SU-DHL-6 (cell line): Measurements from ENCODE around the gene IFNL1.

ENCODE experiments used
- H2AFZ ChIP-seq: fragments of 200-600 bp; sonication (generic); 2 replicates; pipeline ENCODE4 v1.6.1; 2014; ENCODE audit warnings: low read depth, mild to moderate bottlenecking, moderate library complexity, mixed read lengths, antibody characterized with exemption, low read length; ENCODE audit not compliant: severe bottlenecking
- H3F3A ChIP-seq: fragments of 200-600 bp; shearing (Covaris generic); 2 replicates; pipeline ENCODE4 v1.6.0; 2016; ENCODE audit warnings: antibody characterized with exemption, mild to moderate bottlenecking; ENCODE audit not compliant: insufficient read depth
- H3K27ac ChIP-seq: fragments of 200-600 bp; sonication (generic); 2 replicates; pipeline ENCODE4 v1.5.1; 2016; ENCODE audit warnings: low read depth, mild to moderate bottlenecking, low read length, moderate library complexity, mixed read lengths
- H3K27me3 ChIP-seq: fragments of 200-600 bp; sonication (generic), shearing (Covaris generic); 2 replicates; pipeline ENCODE4 v1.6.0; 2014; ENCODE audit warnings: mild to moderate bottlenecking, low read length
- H3K36me3 ChIP-seq: fragments of 200-600 bp; sonication (generic); 2 replicates; pipeline ENCODE4 v1.6.1; 2014; ENCODE audit warnings: mild to moderate bottlenecking, low read length, mixed read lengths
- H3K4me2 ChIP-seq: fragments of 300-600, 200-600 bp; shearing (Covaris generic), sonication (generic); 2 replicates; pipeline ENCODE4 v1.6.0; 2014; ENCODE audit warnings: low read length, low read depth, mild to moderate bottlenecking; ENCODE audit not compliant: poor library complexity, severe bottlenecking
- H3K4me3 ChIP-seq: fragments of 200-600 bp; sonication (generic); 2 replicates; pipeline ENCODE4 v1.5.1; 2014; ENCODE audit warnings: antibody characterized with exemption, low read length, mild to moderate bottlenecking, mixed read lengths; ENCODE audit not compliant: insufficient read depth, poor library complexity, severe bottlenecking
- H3K79me2 ChIP-seq: fragments of 200-600 bp; sonication (generic); 2 replicates; pipeline ENCODE4 v1.6.1; 2014; ENCODE audit warnings: mild to moderate bottlenecking, low read length, moderate library complexity; ENCODE audit not compliant: insufficient read depth
- H3K9ac ChIP-seq: fragments of 200-600 bp; sonication (generic); 2 replicates; pipeline ENCODE4 v1.7.0; 2014; ENCODE audit warnings: mild to moderate bottlenecking, low read length
- H3K9me2 ChIP-seq: fragments of 200-600 bp; sonication (generic); replicated peaks from 2 replicates; pipeline ENCODE4 v1.6.1; 2014; ENCODE audit warnings: low read length; ENCODE audit not compliant: insufficient read depth
- H3K9me3 ChIP-seq: fragments of 200-600 bp; sonication (generic); 2 replicates; pipeline ENCODE4 v1.6.1; 2014; ENCODE audit warnings: low read length, mixed read lengths; ENCODE audit not compliant: insufficient read depth
- H4K20me1 ChIP-seq: fragments of 200-600 bp; sonication (generic); 2 replicates; pipeline ENCODE4 v1.6.1; 2014; ENCODE audit warnings: low read depth, mild to moderate bottlenecking, antibody characterized with exemption, low read length, moderate library complexity, mixed read lengths
- CTCF ChIP-seq: fragments of 200-600 bp; sonication (generic); IDR thresholded peaks from one replicate; pipeline ENCODE4 v1.5.1; 2017; ENCODE audit warnings: antibody characterized with exemption, mild to moderate bottlenecking, low read length, moderate library complexity; ENCODE audit not compliant: insufficient read depth, poor library complexity, severe bottlenecking
- EZH2phosphoT487 ChIP-seq: fragments of 200-600 bp; sonication (generic), shearing (Covaris generic); conservative IDR thresholded peaks from 2 replicates; pipeline ENCODE4 v1.6.1; 2018; ENCODE audit warnings: mild to moderate bottlenecking, antibody characterized with exemption, low read length, moderate library complexity, mixed read lengths

Gene IFNL1

GRCh38 chr19:39296055-39296645 is at the start of gene IFNL1:
IFNL1 (plus strand) TSS chr19:39296407; CDS start chr19:39296422, 15 bp downstream.
- Histone ChIP-seq H3K27me3 (no peaks in the 10 kb centered on the region), H3K79me2 (no peaks in the 10 kb centered on the region), H3K36me3 (no peaks in the 10 kb centered on the region), H3K27ac (no peak within 1 kb of the TSS), H3K9me3 (no peaks in the 10 kb centered on the region), H4K20me1 (no peaks in the 10 kb centered on the region), H3K9me2 (no peaks in the 10 kb centered on the region), H2AFZ (no peak within 1 kb of the TSS), H3F3A (no peaks in the 10 kb centered on the region), H3K4me2 (no peak within 1 kb of the TSS), H3K4me3 (no peak within 1 kb of the TSS), H3K9ac (no peak within 1 kb of the TSS)
- no peak for TF ChIP-seq EZH2phosphoT487
- TF ChIP-seq CTCF = no peak

GRCh38 chr19:39246951-39247669 is 49.1 kb upstream of the IFNL1 start:
- Histone ChIP-seq H3K27me3 (no peaks in the 10 kb centered on the region), H2AFZ (no peak overlapping the region), H3K4me2 (no peak overlapping the region)

GRCh38 chr19:39247701-39248664 is 48.2 kb upstream of the IFNL1 start:
- H3K36me3 ChIP-seq = no peaks in the 10 kb centered on the region
- no peaks in the 10 kb centered on the region for H3K9me2 ChIP-seq
- TF ChIP-seq CTCF (no peak), EZH2phosphoT487 (no peak)
- H3K9me3 ChIP-seq = no peaks in the 10 kb centered on the region
- H3K27me3 ChIP-seq = no peaks in the 10 kb centered on the region
- H3K9ac ChIP-seq = no peak overlapping the region
- H3K27ac ChIP-seq = no peak overlapping the region
- H4K20me1 ChIP-seq = no peaks in the 10 kb centered on the region
- no peaks in the 10 kb centered on the region for H3F3A ChIP-seq
- no peak overlapping the region for H3K4me3 ChIP-seq
- no peak overlapping the region for H3K4me2 ChIP-seq
- H3K79me2 ChIP-seq = no peaks in the 10 kb centered on the region
- H2AFZ ChIP-seq = no peak overlapping the region

More at GRCh38 chr19:39246951-39247669, 49.1 kb upstream of the IFNL1 start:
- H3K9me2 ChIP-seq = no peaks in the 10 kb centered on the region
- H3F3A ChIP-seq = no peaks in the 10 kb centered on the region
- no peaks in the 10 kb centered on the region for H3K36me3 ChIP-seq
- no peaks in the 10 kb centered on the region for H4K20me1 ChIP-seq
- no peak overlapping the region for H3K27ac ChIP-seq
- no peaks in the 10 kb centered on the region for H3K9me3 ChIP-seq
- no peak overlapping the region for H3K4me3 ChIP-seq
- no peak overlapping the region for H3K9ac ChIP-seq
- no peak for TF ChIP-seq CTCF
- no peak for TF ChIP-seq EZH2phosphoT487
- no peaks in the 10 kb centered on the region for H3K79me2 ChIP-seq
